ENCODE results near the gene PAQR4.

The PAQR4 gene

DNA sequence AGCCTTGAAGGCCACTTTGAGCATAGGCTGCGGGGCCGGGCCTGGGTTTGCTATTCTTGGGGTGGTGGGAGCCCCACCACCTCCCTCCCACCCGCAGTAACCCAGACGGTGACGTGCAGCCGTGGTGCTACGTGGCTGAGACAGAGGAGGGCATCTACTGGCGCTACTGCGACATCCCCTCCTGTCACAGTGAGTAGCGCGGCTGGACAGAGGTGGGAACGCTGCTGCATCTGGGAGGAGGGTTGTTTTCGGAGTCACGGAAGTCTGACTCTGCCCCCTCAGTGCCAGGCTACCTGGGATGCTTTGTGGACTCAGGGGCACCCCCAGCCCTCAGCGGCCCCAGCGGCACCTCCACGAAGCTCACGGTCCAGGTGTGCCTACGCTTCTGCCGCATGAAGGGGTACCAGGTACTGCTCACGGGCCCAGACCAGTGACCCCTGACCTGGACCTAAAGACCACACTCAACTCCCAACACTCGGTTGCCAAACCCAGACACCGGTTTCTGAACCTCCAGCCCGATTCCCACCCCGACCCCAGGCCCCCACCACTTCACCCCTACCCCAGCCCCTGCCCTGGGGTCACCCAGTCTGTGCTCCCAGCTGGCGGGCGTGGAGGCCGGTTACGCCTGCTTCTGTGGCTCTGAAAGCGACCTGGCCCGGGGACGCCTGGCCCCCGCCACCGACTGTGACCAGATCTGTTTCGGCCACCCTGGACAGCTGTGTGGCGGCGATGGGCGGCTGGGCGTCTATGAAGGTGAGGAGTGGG is 2.9 kb upstream of the PAQR4 start:
- DNase-seq (ENCODE audit: low spot score): no peak

DNA sequence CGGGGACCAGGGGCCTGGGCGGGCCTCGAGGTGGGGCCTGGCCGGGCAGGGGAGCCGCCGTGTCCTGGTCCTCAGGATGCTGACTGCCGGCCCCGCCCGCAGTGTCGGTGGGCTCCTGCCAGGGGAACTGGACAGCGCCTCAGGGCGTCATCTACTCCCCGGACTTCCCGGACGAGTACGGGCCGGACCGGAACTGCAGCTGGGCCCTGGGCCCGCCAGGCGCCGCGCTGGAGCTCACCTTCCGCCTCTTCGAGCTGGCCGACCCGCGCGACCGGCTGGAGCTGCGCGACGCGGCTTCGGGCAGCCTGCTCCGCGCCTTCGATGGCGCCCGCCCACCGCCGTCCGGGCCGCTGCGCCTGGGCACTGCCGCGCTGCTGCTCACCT is 2.3 kb upstream of the PAQR4 start:
- DNase-seq (ENCODE audit: low spot score): no peak

DNA sequence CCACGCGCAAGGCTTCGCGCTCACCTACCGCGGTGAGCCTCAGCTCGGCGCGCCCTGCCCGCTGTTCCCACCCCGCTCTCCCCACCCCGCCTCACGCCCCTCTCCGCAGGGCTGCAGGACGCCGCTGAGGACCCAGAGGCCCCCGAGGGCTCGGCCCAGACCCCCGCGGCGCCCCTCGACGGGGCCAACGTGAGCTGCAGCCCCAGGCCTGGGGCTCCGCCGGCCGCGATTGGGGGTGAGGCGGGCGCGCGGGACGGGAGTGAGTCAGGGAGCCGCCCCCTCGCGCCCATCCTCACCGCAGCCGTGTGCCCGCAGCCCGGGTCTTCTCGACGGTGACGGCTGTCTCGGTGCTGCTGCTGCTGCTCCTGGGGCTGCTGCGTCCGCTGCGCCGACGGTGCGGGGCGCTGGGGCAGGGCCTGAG is 1.9 kb upstream of the PAQR4 start:
- DNase-seq (ENCODE audit: low spot score): no peak

DNA sequence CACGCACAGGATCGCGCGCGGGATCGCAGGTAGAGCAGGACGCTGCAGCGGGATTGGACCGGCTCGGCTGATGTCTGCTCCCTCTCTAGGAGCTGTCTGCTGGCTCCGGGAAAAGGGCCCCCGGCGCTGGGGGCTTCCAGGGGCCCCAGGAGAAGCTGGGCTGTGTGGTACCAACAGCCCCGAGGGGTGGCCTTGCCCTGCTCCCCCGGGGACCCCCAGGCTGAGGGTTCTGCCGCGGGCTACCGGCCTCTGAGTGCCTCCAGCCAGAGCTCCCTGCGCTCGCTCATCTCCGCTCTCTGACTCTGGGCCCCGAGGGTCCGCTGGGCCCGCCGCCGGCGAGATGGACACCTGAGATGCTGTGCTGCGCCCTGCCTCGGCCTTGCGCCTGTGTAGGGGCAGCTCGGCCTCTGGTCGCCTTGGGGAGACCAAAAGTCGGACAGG is 1.4 kb upstream of the PAQR4 start:
- no peak for DNase-seq (ENCODE audit: low spot score)

DNA sequence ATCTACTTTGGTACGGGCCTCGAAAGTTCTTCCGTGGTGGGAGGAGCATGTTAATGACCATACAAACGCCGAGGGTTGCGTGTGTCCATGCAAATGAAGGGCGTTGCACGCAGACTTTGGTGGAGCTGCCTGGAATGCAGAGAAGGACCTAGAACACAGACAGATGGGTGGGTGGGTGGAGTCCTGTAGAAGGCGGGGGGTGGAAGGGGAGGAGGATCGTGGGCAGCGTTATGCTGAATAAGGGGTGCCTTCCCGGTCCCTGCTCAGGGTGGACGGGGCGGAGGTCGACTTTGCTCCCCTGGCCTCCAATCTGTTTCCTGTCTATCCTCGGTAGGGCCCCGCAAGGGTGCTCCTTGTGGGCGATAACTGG is 795 bp upstream of the PAQR4 start:
- no peak for DNase-seq (ENCODE audit: low spot score)

DNA sequence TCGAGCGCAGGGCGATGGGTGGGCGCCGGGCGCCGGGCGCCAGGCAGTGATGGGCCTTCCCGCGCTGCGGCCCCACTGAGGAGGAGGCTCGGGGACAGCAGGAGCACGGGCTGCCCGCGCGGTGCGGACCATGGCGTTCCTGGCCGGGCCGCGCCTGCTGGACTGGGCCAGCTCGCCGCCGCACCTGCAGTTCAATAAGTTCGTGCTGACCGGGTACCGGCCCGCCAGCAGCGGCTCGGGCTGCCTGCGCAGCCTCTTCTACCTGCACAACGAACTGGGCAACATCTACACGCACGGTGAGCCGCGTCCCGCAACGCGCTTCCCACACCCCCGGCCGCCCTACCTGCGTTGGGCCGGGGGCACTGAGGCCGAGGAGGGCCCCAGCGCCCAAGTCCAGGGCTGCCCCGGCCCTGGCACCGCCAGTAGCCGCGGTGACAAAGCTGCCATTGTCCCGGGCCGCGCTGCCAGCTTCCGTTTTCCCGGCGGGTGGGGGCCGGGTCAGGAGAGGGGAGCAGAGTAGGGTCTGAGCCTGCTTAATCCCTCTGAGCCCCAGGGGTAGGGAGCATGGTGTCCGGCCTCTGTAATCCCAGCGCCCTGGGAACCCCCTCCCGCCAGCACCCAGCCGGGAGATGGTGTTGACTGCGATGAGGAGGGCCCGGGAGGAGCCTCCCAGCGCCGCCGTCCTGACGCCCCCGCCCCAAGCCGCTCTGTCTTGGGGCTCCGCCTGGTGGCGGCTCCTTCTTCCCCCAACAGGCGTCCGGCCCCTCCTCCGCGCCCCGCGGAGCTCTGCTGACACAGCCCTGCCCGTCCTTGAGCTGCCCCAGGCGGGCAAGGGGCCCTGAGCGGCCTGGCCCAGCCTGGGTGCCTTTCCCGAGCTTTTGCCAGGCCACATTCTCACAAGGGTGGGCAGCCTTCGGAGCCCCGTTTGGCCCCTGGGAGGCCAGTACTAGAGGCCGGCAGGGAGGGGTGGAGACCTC is 685 bp downstream of the PAQR4 start:
- peak; percentile 69 for DNase-seq (ENCODE audit: low spot score)

DNA sequence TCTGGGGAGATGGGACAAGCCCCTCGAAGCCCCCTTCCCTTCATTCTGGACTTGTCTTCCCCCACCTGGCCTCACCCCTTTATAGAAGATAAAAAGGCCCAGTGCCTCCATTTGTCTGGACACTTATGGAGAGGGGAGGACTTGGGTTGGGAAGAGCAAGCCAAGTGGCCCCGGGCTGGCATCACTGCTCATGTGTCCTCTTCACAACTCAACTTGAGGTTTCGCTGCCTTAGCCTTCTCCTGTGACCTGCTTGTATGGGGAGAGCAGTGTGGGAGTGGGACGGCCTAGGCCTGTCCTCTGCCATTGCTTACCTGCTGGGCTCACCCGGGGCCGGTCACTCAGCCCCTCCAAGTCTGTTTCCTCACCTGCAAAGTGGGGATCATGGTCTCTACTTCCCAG is 1.4 kb downstream of the PAQR4 start:
- no peak for DNase-seq (ENCODE audit: low spot score)

DNA sequence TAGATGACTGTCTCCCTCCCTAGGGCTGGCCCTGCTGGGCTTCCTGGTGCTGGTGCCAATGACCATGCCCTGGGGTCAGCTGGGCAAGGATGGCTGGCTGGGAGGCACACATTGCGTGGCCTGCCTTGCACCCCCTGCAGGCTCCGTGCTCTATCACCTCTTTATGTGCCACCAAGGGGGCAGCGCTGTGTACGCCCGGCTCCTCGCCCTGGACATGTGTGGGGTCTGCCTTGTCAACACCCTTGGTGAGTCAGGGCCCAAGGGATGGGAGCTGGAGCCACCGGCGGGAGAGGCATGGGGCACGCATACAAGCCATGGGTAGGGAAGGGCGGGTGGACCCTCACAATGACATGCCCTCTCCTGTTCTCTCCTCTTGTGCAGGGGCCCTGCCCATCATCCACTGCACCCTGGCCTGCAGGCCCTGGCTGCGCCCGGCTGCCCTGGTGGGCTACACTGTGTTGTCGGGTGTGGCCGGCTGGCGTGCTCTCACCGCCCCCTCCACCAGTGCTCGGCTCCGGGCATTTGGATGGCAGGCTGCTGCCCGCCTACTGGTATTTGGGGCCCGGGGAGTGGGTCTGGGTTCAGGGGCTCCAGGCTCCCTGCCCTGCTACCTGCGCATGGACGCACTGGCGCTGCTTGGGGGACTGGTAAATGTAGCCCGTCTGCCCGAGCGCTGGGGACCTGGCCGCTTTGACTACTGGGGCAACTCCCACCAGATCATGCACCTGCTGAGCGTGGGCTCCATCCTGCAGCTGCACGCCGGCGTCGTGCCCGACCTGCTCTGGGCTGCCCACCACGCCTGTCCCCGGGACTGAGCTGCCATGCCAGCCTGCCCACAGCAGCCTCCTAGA is 2.2 kb downstream of the PAQR4 start:
- no peak for DNase-seq (ENCODE audit: low spot score)

DNA sequence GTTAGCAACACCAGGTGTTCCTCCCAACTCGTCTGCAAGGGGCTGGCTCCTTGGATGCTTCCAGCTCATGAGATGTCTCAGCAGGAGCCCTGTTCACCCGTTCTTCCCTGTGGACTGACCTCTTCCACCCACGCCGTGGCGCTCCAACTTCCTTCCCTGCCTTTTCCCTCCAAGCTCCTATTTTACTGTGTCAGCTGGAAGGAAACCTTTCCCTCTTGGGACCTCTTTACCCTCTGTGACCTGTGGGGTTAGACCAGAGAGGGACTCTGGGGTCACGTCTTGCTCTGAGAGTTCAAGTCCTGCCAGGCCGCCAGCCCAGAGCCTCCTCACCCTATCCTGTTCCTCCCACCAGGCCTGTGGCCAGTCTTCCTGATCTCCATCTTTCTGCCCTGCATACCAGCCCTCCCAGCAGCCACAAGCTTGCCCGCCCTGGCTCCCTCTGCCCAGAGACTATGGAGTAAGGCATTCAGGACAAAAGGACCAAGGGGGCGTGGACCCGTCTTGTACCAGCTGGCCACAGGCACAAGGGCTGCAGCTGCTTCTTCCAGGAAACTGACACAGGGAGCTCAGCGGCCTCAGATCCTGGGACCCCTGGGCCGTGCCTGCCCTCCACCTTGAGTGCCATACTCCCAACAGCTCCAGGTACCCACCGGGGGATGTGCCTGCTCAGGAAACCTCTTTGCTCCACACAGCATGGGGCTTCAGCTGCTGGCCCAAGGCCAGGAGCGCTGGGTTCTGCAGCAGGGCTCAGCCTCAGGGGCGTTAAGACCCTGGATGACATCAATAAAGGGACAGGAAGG is 3.0 kb downstream of the PAQR4 start:
- DNase-seq (ENCODE audit: low spot score): no peak

DNA sequence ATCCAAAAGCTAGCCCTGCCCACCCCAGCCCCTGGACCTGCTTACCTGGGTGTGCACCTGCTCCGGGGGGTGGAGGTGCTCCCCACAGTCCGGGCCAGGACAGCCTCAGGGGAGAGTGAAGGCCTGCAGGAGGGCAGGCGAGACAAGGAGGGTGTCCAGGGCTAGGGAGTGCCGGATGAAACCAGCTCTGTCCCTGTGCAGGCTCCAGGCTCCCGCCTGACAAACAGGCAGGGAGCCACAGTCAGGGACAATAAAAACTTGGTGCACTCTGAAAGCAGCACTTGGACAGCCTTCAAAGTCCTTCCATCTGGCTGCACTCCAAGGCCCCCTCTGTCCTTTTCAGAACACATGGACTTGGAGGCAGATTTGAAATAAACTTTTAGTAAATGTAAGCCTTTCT is 3.9 kb downstream of the PAQR4 start:
- DNase-seq (ENCODE audit: low spot score): no peak

DNA sequence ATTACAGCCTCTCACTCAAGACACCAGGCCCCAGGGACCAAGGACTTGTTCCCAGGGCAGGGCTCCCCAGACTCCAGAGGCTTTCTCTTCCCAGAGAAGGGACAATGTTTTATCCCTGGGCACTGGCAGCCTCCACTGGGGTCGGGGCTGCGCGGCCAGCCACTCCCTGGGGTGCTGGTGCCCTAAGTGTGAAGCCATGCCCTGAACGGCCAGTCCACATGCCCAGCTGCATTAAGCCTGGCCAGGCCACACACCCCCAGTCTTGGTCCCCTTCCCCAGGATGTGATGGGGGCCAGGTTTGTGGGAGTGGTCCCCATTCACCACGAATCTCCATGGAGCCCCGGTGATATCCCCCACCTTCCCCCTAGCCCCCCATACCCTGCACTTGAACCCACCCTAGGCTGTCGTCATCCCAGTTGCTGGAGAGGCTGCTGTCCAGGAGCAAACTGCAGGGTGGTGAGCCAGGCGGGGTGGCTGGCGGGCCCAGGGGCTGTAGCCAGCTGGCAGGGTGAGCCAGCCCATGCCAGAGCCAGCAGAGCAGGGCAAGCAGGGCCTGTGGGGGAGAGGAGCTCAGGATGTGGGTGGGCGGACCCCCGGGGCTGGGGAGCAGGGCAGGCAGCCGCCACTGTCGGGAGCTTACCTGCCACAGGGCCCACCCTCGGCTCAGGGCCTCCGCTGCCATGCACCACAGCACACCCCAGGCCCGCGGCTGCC is 4.6 kb downstream of the PAQR4 start:
- no peak for DNase-seq (ENCODE audit: low spot score)

DNA sequence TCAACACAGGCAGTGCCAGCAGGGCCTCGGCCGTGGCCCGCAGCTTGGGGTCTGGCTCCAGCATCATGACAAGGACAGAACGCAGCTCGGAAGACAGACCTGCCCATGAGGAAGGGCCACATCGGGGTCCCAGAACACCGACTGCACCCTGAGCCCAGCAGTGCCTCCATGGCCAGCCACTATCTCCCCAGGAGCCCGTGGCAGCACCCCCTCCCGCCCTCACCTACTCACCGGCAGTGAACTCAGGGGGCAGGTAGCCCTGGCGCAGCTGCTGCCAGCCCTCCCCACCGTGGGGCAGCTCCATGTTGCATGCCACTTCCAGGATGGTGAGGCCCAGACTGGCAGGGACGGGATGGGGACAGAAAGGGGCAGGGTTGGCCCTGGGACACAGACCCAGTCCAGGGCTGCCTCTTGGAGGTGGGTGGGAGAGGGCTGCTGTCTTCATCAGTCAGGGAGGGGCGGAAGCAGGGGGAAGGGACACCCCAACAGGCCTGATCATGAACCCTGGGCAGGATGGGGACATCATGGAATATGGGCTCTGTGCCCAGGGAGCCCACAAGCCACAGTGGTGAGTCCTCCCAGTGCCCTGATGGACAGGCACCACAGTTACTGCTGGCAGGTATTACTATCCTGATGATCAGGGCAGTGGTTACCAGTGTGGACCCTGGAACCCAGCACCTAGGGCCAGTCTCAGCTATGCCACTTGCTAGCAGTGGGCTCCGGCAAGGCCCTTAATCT is 5.3 kb downstream of the PAQR4 start:
- DNase-seq (ENCODE audit: low spot score): no peak

DNA sequence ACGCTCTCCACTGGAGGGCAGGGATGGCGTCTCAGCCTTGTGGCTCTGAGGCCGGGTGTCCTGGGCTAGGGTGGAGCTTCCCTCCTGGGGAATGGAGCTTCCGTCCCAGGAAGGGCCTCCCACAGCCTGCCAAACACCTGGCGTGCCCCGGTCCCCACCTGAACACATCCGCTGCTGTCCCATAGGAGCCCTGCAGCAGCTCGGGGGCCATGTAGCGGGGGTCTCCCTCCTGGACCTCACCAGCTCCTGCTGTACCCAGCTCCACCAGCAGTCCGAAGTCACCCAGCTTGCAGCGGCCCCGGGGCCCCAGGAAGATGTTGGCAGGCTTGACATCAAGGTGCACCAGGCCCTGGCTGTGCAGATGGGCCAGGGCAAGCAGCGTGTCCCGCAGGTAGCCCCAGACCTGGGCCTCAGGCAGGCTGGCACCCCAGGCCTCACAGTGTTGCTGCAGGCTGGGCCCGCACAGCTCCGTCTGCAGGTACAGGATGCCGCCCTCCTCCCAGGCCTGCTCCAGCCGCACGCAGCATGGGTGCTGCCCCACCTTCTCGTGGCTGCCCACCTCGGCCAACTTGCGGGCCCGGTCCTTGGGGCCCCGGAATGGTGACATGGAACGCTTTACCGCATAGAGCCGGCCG is 6.1 kb downstream of the PAQR4 start:
- DNase-seq (ENCODE audit: low spot score): no peak

DNA sequence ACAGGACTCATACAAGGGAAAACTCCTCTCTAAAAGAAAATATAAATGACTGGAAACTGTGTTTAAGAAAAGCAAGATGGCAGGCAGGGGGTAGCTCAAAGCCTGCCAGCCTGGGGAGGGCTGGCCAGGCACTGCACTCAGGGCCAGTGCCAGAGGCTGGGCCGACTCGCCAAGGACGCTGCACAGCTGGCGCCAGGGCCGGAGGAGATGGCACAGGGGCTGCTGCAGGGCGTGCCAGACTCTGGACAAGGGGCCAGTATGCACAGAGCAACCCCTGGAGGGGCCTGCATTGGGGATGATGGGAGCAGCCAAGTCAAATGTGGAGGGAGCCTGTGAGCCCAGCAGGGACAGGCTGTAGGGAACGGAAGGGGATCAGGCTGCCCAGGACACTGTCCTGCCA is 7.1 kb downstream of the PAQR4 start:
- DNase-seq (ENCODE audit: low spot score): no peak

DNA sequence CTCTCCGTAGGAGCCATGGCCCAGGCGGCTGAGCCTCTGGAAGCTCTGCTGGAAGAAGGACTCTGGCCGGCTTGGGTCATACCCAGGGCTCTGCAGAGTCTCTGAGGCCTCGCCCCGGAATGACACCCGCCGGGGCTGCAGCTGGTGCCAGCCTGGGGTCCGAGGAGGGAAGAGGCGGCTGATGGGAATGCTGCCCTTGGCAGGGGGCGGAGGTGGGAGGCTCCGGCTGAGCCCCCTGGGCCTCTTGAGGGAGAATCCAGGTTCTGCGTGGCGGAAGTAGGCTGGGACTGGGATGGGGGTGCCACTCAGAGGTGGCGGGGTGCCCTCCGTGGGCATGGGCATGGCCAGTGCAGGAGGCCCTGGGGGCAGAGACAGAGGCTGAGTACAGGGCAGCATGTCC is 7.5 kb downstream of the PAQR4 start:
- DNase-seq (ENCODE audit: low spot score): no peak

DNA sequence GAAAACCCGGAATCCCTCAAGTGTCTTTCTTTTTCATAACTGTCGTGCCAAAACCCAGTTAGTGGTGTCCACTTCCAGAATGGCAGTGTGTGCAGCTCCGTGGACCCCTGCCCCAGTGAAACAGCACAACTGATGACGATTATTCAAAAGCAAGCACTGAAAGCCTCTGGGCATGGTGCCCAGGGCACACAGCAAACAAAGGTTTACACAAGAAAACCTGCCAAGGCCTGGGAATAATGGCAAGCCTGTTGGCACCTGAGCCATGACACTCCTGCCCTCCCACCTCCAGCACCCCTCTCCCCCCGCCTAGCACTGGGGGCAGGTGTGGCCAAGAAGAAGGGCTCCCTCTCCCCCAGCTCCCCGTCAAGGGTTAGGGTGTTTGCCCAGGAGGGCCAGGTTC is 8.3 kb downstream of the PAQR4 start:
- DNase-seq (ENCODE audit: low spot score): no peak

DNA sequence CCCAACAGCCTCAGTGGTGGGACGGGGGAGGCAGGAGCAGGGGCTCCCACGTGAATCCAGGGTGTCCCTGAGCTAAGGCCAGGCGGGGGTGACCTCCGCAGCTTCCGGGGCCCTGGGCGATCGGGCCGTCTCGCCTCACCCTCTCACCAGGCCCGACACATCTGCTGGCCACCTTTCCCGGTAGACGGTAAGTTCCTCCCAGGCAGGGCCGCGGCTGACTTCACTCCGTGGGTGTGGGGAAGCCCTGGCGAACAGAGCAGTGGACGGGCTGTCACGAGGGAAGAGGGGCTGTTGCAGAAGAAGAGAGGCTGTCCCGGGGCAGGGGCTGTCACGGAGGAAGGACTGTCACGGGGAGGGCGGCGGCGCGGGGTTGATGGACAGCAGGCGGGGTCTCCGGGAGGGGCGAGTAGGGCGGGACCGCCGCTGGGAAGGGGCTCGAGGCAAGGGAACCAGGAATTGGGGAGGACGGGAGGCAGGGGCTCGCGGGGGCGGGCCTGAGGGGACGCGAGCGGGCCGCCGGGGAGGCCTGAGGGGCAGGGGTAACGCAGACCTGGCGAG is 10.6 kb downstream of the PAQR4 start:
- no peak for DNase-seq (ENCODE audit: low spot score)

DNA sequence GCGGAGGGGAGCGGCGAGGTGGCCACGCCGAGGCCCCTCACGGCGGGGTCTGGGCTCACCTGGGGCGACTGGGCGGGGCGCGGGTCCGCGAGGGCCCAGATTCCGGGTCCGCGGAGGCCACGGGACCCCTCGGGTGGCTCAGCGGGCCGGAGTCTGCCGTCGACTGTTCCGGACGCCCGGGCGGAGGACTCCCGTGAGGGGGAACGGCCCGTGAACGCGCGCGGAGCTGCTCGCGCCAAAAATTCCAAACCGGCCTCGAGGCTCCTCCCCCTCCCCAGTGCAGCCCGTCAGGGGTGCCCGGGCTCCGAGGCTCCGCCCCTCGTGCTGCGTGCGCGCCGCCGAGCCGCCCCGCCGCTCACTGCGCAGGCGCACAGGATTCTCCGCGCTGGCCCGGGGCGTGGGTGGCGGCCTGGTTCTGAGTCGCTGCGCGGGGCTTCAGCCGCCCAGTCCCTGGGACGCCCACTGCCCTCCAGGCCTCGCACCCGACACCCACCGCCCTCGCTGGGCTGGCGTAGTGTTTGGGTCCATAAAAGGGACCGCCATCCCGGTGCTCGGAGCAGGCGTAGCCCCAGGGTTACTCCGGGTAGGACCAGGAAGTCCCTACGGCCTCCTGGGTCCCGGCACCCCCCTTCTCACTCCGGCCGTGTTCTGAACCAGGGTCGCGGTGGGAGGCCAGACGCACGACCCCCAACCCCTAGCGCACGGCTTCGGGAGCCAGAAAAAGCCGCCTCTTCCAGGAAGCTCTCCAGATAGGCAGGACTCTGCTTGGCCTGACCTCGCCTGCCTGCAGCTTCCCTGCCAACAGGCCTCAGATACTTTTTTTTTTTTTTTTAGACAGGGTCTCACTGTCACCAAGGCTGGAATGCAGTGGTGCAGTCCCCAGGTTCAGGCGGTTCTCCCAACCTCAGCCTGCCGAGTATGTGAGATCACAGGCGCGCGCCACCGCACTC is 11.4 kb downstream of the PAQR4 start, which contains the start of gene PKMYT1:
Gene PKMYT1 (minus strand): TSS at position 220 of the 950 bp plus-strand sequence. CDS start 789 bp downstream, outside the sequence.
- peak; percentile 99 for DNase-seq (ENCODE audit: low spot score)

All from HuH-7 (cell line).